Stomach (tissue), 9 donors: Measurements from ENCODE around the gene LRRC4C. TPM values are rescaled to one million over a fixed set of nuclear protein-coding genes. Genes with fewer than 3 reads are reported as not detected.
"Not testable (repeated sequence)": the region's sequence is repeated elsewhere in the genome, so short reads cannot be mapped to it uniquely, and the experiment has no call there.

Experiments used
- DNase-seq, 2 donors: peaks; one replicate each; pipeline versions ENCODE4 v3.0.0 to v3.0.0-alpha.2; 2013 to 2019
- H3K27ac ChIP-seq, 5 donors: fragments of 200-600 bp in 4 of 5; sonication (generic) in 4 of 5; one replicate each; pipeline ENCODE4 v1.5.1; 2013 to 2019; ENCODE audit warnings: mild to moderate bottlenecking in 1 of 5, moderate library complexity in 1 of 5
- H3K27me3 ChIP-seq, 3 donors: fragments of 200-600 bp; sonication (generic); one replicate each; pipeline ENCODE4 v1.5.1; 2017 to 2019; ENCODE audit warnings: mixed run types in 1 of 3
- H3K36me3 ChIP-seq, 4 donors: fragments of 200-600 bp; sonication (generic); 1 replicate in 3 of 4; 2 replicates in 1 of 4; pipeline ENCODE4 v1.5.1; 2016 to 2019
- H3K4me1 ChIP-seq, 4 donors: fragments of 200-600 bp; sonication (generic); one replicate each; pipeline ENCODE4 v1.5.1; 2016 to 2019
- H3K4me3 ChIP-seq, 4 donors: fragments of 200-600 bp; sonication (generic) in 3 of 4; one replicate each; pipeline ENCODE4 v1.5.1; 2016 to 2019; ENCODE audit warnings: mild to moderate bottlenecking in 1 of 4
- H3K9me3 ChIP-seq, 4 donors: fragments of 200-600 bp; sonication (generic); one replicate each; pipeline ENCODE4 v1.5.1; 2016 to 2019
- CTCF ChIP-seq, 7 experiments: fragments of 450-650 bp in 4 of 7; fragments of 200-600 bp in 3 of 7; sonication (generic) in 3 of 7; IDR thresholded peaks; one replicate each; pipeline ENCODE4 v1.5.1; 2016 to 2019; ENCODE audit warnings: antibody characterized with exemption in 7 of 7, control low read depth in 2 of 7, mild to moderate bottlenecking in 1 of 7
- EP300 ChIP-seq: sonication (generic); formaldehyde crosslinking; IDR thresholded peaks from one replicate; pipeline ENCODE4 v1.6.1; 2017; ENCODE audit warnings: antibody characterized with exemption
- POLR2A ChIP-seq, 4 donors: fragments of 450-650 bp; IDR thresholded peaks; one replicate each; pipeline ENCODE4 v1.6.1; 2016; ENCODE audit warnings: antibody characterized with exemption in 4 of 4, control low read depth in 2 of 4, mild to moderate bottlenecking in 1 of 4, moderate library complexity in 1 of 4
- POLR2AphosphoS5 ChIP-seq, 3 donors: sonication (generic); formaldehyde crosslinking; IDR thresholded peaks; one replicate each; pipeline ENCODE4 v1.6.1; 2016; ENCODE audit warnings: antibody characterized with exemption in 3 of 3
- WGBS, 5 donors: extraction: QIAGEN DNeasy Blood & Tissue Kit in 3 of 5; methylation state at CpG; one replicate each; pipeline versions ENCODE4 v1.1.5 to v1.1.7; 2013 to 2018; 5-methylcytosine and 5-hydroxymethylcytosine counted together
- intact Hi-C: fragments of 100-400 bp; cut with DNase I; formaldehyde crosslinking; loops from one replicate; pipeline ENCODE4 v1.15.1; 2023; ENCODE audit warnings: low total_unique reads
- polyA plus RNA-seq, 3 donors: library from polyadenylated mRNA; stranded (reverse); fragments of 200-250 nt; gene quantifications; one replicate each; pipeline ENCODE4 v1.2.3, GENCODE V29; 2013
- total RNA-seq, 5 donors: library from RNA; depleted of rRNA; stranded (reverse); fragments of >200 nt; gene quantifications; one replicate each; pipeline versions ENCODE4 v1.1.0 to v1.2.3, GENCODE V29; 2014 to 2016
- donor health status: healthy with polysubstance abuse.
- donor health status: Bipolar disorder and iron deficiency.
- donor health status: healthy.

Gene LRRC4C
- total and polyA plus RNA-seq, 8 donors, result 0.31 to 3.3 (median 0.45) TPM; not detected in 4

DNA sequence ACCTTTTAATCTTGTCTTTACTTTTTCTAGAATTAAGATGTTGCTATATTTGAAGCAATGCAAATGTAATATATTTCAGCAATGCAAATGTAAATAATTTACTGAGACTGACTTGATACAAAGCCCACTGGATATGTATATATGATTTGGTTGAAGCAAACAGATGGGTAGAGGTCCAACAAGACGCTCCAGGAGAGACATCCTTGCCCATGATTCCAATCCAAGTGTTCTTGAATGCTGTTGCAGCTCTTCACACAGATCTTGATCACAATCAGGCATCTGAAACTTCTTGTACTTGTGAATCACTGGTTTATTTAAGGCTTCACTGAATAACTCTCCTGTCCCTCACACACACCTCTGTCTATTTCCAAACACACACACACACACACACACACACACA is 507.0 kb downstream of the LRRC4C start:
- intact Hi-C loops, result no loop called here
- WGBS, 5 donors, result 54 to 67% (median 58%) methylated on average over 1 of the region's 1 CpG

DNA sequence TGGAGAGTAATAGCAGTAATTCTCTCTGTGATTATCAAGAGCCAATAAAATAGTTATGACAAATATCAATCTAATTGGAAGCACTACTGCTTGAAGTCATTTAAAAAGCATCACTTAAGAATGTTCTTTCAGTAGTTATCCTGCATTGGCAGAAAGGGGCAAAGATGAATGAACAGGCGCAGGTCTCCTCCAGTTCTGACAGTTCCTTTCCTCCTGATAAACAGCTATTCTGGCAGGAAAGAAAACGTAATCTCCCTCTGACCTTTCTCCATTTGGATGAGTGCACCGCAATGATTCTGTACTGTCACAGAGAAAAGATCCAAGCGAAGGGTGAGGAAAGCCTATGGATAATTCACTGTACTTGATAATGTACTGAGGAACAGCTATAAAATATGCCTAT is 521.5 kb downstream of the LRRC4C start:
- H3K27ac ChIP-seq, result no peak overlapping the region
- no peaks in the 10 kb centered on the region for H3K9me3 ChIP-seq
- no peaks in the 10 kb centered on the region for H3K4me1 ChIP-seq
- DNase-seq, result no peak
- WGBS, 5 donors, result 64 to 71% (median 69%) methylated on average over 4 of the region's 4 CpGs
- intact Hi-C loops, result no loop called here
- no peak for TF ChIP-seq CTCF (IDR thresholded peaks at IDR 0.05)
- no peak for TF ChIP-seq POLR2AphosphoS5 (IDR thresholded peaks at IDR 0.05)
- TF ChIP-seq POLR2A (IDR thresholded peaks at IDR 0.05), result no peak
- no peak for TF ChIP-seq EP300
- no peak overlapping the region for H3K4me3 ChIP-seq
- no peaks in the 10 kb centered on the region for H3K36me3 ChIP-seq
- no peaks in the 10 kb centered on the region for H3K27me3 ChIP-seq

More for the DNA sequence above, 507.0 kb downstream of the LRRC4C start:
- H3K9me3 ChIP-seq, result no peaks in the 10 kb centered on the region
- DNase-seq, result no peak
- H3K27me3 ChIP-seq, result no peaks in the 10 kb centered on the region
- no peaks in the 10 kb centered on the region for H3K4me1 ChIP-seq
- no peak overlapping the region for H3K27ac ChIP-seq
- TF ChIP-seq POLR2A (IDR thresholded peaks at IDR 0.05) (no peak), EP300 (no peak), CTCF (IDR thresholded peaks at IDR 0.05) (no peak), POLR2AphosphoS5 (IDR thresholded peaks at IDR 0.05) (no peak)
- H3K36me3 ChIP-seq, result no peaks in the 10 kb centered on the region
- H3K4me3 ChIP-seq, result no peak overlapping the region

DNA sequence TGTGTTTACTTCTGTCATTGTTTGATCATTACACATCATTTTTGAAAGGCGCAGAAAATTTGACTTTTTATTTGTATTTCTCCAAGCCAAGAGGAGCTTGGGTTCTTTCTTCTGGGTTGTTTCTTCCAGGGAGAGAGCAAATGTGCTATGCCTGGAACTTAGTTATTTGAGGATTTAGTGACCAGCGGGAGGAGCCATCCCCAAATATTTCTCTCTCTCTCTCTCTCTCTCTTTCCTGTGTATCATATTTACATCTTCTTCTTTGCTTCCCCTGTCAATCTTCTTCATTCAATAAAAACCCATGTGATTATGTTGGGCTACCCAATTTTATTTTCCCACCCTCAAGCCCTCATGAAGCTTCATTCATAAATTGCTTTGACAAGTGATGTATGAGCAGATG is 534.5 kb downstream of the LRRC4C start:
- Histone ChIP-seq H3K4me3 (no peak overlapping the region), H3K4me1 (no peaks in the 10 kb centered on the region), H3K27ac (no peak overlapping the region), H3K36me3 (no peaks in the 10 kb centered on the region), H3K27me3 (no peaks in the 10 kb centered on the region), H3K9me3 (no peaks in the 10 kb centered on the region)
- intact Hi-C loops, result no loop called here
- no peak for TF ChIP-seq CTCF (IDR thresholded peaks at IDR 0.05)
- TF ChIP-seq POLR2AphosphoS5 (IDR thresholded peaks at IDR 0.05), result no peak
- TF ChIP-seq POLR2A (IDR thresholded peaks at IDR 0.05), result no peak
- WGBS, 5 donors, result 20 to 79% (median 68%) methylated on average over 2 of the region's 2 CpGs
- DNase-seq, result no peak

DNA sequence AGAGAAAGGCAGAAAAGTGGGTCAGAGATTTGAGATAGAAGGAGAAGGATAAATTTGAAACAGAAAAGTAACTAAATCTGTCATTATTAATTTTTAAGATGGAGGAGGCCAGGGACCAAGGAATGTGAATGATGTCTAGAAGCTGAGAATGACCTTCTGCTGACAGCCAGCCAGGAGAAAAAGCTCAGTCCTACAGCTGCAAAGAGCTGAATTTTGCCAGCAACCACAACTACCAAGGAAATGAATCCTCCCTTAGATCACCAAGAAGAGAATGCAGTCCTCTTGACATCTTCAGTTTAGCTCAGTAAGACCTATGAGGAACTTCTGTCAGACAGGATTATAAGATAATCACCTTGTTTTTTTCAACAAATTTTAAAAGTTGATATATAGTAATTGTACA is 538.2 kb downstream of the LRRC4C start:
- H3K4me3 ChIP-seq, result no peak overlapping the region
- DNase-seq, result no peak
- no peaks in the 10 kb centered on the region for H3K27me3 ChIP-seq
- TF ChIP-seq CTCF (IDR thresholded peaks at IDR 0.05) (no peak), EP300 (no peak), POLR2AphosphoS5 (IDR thresholded peaks at IDR 0.05) (no peak), POLR2A (IDR thresholded peaks at IDR 0.05) (no peak)
- H3K36me3 ChIP-seq, result no peaks in the 10 kb centered on the region
- H3K9me3 ChIP-seq, result no peaks in the 10 kb centered on the region
- no peak overlapping the region for H3K27ac ChIP-seq
- H3K4me1 ChIP-seq, result no peaks in the 10 kb centered on the region
- intact Hi-C loops, result no loop called here

DNA sequence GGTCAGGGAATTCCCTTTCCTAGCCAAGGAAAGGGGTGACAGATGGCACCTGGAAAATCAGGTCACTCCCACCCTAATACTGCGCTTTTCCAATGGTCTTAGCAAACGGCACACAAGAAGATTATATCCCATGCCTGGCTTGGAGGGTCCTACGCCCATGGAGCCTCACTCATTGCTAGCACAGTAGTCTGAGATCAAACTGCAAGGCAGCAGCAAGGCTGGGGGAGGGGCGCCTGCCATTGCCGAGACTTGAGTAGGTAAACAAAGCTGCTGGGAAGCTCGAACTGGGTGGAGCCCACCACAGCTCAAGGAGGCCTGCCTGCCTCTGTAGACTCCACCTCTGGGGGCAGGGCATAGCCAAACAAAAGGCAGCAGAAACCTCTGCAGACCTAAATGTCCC is 548.7 kb downstream of the LRRC4C start:
- H3K4me1 ChIP-seq, intact Hi-C loops: not testable (repeated sequence)

More for the DNA sequence above, 548.7 kb downstream of the LRRC4C start:
- not testable (repeated sequence) for H3K4me3 ChIP-seq, DNase-seq, H3K27ac ChIP-seq, H3K36me3 ChIP-seq, H3K27me3 ChIP-seq
- H3K9me3 ChIP-seq, result peaks cover 0 to 12% (median 10%) of the 10 kb centered on the region in 4 donors
- 53 to 100% (median 63%) methylated on average over 1 to 6 of the region's 6 CpGs for WGBS, 5 donors
